Stimulated activated CD4-positive, alpha-beta T cell treated with anti-CD3 and anti-CD28 coated beads, Interleukin-4, amount 100 ng/mL, for 48 hours (primary cell): ENCODE results near the gene LYG2.
"Not testable (repeated sequence)": the region's sequence is repeated elsewhere in the genome, so short reads cannot be mapped to it uniquely, and the experiment has no call there.

Source experiments
- DNase-seq, 2 donors: peaks; one replicate each; pipeline ENCODE4 v3.0.0-alpha.2; 2020; ENCODE audit warnings: low read depth in 2 of 2

Gene LYG2

DNA sequence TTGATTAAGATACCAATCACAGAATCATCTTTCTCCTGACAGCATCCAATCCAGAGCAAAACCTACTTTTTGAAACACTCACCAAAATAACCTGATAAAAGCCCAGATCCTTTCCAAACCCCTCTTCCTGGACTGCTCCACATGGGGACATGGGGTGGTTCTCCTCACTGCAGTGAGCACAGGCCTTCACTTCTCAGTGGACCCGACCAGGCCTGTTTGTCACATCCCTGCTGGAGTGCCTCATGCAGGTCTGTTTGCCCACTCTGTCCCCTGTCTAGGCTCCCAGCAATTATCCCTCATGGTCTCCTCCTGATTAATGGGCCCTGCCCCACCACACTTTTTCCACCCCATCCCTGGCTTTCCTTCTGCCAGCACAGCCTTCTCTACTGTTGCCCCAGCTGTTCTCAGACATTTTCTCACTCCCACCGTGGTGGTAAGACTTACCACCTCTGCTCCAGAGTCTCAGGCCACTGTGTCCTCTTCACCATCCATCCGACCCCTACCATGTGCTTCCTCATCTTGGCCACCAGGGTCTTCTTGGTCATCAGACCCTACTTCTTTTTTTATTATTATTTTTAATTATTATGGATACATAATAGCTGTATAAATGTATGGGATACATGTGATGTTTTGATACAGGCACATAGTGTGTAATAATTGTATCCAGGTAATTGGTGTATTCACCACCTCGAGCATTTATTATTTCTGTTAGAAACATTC lies 53.3 kb downstream of the LYG2 start:
- no peak for DNase-seq

DNA sequence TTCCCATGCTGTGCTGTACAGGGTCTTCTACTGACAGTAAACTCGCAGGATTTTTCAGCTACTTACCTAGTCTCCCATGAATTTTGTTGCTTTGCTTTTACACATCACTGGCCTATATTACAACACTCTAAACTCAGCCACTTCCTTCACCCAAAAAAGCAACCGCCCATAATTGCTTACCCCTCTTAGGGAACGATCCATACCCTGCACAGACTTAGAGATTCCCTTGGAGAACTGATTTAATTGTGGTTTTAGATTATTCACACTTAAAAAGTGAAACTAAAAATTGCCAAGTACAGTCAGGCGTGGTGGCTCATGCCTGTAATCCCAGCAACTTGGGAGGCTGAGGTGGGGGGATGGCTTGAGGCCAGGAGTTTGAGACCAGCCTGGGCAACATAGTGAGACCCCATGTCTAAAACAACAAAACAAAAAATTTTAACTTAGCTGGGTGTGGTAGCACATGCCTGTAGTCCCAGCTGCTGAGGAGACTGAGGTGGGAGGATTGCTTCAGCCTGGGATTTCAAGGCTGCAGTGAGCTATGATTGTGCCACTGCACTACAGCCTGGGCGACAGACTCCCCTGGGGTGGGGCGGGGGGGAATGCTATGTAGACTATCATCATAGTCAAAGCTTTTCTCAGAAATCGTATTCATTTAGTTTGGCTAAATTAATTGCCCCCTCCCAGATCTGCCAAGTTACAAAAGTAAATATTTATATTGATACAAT lies 55.2 kb downstream of the LYG2 start:
- DNase-seq, result no peak

DNA sequence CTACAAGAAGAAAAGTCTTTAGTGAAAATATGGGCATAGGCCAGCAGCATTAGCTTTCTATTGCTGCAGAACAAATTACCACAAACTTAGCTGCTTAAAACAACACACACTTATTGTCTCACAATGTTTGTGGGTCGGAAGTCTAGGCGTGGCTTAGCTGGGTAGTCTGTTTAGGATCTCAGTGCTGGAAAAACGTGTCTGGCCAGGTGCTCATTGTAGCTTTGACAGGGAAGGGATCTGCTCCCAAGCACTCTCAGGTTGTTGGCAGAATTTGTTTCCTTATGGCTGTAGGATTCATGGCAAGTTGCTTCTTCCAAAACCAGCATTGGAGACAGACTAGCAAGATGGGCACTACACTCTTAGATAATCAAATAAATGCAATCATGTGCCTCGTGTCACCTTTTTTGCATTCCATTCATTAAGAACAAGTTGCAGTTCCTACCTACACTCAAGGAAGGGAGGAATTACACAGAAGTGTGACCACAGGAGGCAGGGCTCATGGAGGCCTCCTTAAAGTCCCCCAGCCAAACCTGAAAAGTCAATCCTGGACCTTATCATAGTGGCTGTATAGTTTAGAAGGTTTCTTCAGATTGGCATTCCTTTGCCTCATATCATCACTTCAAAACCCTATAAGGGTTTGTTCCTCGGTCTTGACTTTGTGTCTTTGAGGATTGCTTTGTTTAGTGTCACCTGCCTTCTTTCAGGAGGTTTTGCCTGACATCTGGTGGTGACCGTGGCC lies 57.2 kb downstream of the LYG2 start:
- no peak for DNase-seq

DNA sequence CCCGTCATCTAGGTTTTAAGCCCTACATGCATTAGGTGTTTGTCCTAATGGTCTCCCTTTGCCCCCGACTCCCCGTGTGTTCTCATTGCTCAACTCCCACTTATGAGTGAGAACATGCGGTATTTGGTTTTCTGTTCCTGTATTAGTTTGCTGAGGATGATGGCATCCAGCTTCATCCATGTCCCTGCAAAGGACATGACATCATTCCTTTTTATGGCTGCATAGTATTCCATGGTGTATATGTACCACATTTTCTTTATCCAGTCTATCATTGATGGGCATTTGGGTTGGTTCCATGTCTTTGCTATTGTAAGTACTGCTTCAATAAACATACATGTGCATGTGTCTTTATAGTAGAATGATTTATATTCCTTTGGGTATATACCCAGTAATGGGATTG lies 63.1 kb downstream of the LYG2 start:
- DNase-seq, result not testable (repeated sequence)
